ENCODE data around the gene PDGFRB. TPM values are rescaled to one million over a fixed set of nuclear protein-coding genes. Genes with fewer than 3 reads are reported as not detected.

PDGFRB gene
- total RNA-seq, 1 experiment from 2014 or later: 1.8 TPM

DNA sequence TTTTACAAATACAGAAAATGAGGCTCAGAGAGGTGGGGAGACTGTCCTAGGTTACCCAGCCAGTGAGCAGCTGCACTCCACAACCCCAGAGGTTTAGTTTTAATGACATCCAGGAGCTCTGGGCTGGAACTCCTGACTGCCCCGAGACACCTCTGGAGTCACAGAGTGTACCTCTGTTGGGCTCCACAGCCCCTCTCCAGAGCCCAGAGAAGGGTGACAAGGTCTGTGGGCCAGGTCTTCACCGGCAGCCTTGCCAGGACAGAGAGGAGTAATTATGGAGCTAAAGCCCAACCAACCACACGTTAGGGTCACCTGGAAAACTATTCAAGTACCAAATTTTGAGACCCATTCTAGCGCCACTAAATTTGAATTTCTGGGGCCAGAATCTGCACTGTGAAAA is 22.1 kb upstream of the PDGFRB start:
- BruUV-seq (replicated peaks): no TSS peak
- POLR2A ChIA-PET: no interaction called here
- intact Hi-C loops (cut with micrococcal nuclease; ENCODE audit: unreplicated experiment): no loop called here

DNA sequence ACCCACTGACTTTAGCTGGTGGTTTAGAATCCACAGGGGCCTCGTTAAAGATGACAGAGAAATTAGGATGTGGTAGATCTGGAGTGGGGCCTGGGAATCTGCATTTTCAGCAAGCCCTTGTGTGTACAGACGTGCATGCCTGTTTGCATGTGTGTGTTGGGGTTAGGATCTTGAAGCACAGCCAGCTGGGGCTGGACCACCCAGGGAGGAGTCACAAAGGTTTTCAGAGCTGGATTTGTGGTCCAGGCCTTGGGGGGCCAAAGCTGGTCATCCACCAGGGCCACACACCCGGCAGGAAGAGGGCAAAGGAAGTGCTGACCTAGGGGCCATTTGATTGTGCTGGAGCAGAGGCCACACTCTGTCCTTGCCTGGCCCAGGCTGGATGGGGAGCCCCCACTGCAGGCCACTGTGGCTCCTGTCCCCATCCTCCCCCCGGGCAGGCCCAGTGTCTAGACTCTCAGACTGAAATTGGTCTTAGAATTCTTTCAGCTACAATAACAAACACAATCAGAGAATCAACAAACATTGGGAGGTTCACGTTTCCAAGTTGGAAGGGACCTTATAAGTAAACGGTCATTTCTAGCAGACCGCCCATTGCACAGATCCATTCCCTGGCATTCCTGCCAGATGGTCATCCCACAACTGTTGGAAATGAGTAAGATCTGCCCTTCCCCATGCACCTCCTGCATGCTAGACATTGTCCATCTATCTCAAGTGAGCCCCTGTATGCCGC is 21.3 kb upstream of the PDGFRB start:
- in situ Hi-C loops (cut with HindIII; ENCODE audit: low pct_unique_long_range_greater_than_20kb, low sequenced_read_pairs) (no loop called here), intact Hi-C loops (cut with micrococcal nuclease; ENCODE audit: unreplicated experiment) (no loop called here)
- Histone ChIP-seq H3K9me3 (ENCODE audit: control insufficient read depth, insufficient read depth, low read depth, low read length) (no peaks in the 10 kb centered on the region), H3K27me3 (ENCODE audit: control insufficient read depth, insufficient read depth, low read length) (no peaks in the 10 kb centered on the region), H3K27ac (ENCODE audit: low read length) (no peak overlapping the region), H3K4me1 (ENCODE audit: control insufficient read depth, insufficient read depth, low read length) (no peaks in the 10 kb centered on the region), H3K4me3 (ENCODE audit: low read depth in 2 of 2, low read length in 2 of 2) (no peak overlapping the region), H3K36me3 (ENCODE audit: control insufficient read depth, insufficient read depth, low read length) (no peaks in the 10 kb centered on the region)
- ATAC-seq (no peak), DNase-seq (ENCODE audit: low read depth, low spot score) (no peak)
- TF ChIP-seq, protein P1, sequence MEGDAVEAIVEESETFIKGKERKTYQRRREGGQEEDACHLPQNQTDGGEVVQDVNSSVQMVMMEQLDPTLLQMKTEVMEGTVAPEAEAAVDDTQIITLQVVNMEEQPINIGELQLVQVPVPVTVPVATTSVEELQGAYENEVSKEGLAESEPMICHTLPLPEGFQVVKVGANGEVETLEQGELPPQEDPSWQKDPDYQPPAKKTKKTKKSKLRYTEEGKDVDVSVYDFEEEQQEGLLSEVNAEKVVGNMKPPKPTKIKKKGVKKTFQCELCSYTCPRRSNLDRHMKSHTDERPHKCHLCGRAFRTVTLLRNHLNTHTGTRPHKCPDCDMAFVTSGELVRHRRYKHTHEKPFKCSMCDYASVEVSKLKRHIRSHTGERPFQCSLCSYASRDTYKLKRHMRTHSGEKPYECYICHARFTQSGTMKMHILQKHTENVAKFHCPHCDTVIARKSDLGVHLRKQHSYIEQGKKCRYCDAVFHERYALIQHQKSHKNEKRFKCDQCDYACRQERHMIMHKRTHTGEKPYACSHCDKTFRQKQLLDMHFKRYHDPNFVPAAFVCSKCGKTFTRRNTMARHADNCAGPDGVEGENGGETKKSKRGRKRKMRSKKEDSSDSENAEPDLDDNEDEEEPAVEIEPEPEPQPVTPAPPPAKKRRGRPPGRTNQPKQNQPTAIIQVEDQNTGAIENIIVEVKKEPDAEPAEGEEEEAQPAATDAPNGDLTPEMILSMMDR (IDR thresholded peaks at IDR 0.05): no peak
- TF ChIP-seq TCF7L2 (IDR thresholded peaks at IDR 0.05; ENCODE audit: low read depth, low read length) (no peak), POLR2AphosphoS5 (IDR thresholded peaks at IDR 0.05; ENCODE audit: low read depth, low read length) (no peak)
- BruUV-seq (replicated peaks): no TSS peak
- ChIA-PET POLR2A (no interaction called here), CTCF (no interaction called here)

More for the DNA sequence above, 22.1 kb upstream of the PDGFRB start:
- Histone ChIP-seq H3K36me3 (ENCODE audit: control insufficient read depth, insufficient read depth, low read length) (no peaks in the 10 kb centered on the region), H3K9me3 (ENCODE audit: control insufficient read depth, insufficient read depth, low read depth, low read length) (no peaks in the 10 kb centered on the region), H3K4me3 (ENCODE audit: low read depth in 2 of 2, low read length in 2 of 2) (no peak overlapping the region), H3K27me3 (ENCODE audit: control insufficient read depth, insufficient read depth, low read length) (no peaks in the 10 kb centered on the region), H3K4me1 (ENCODE audit: control insufficient read depth, insufficient read depth, low read length) (no peaks in the 10 kb centered on the region), H3K27ac (ENCODE audit: low read length) (no peak overlapping the region)
- no peak for DNase-seq (ENCODE audit: low read depth, low spot score)
- ATAC-seq: no peak
- CTCF ChIA-PET: no interaction called here
- in situ Hi-C loops (cut with HindIII; ENCODE audit: low pct_unique_long_range_greater_than_20kb, low sequenced_read_pairs): no loop called here
- TF ChIP-seq, protein P2, sequence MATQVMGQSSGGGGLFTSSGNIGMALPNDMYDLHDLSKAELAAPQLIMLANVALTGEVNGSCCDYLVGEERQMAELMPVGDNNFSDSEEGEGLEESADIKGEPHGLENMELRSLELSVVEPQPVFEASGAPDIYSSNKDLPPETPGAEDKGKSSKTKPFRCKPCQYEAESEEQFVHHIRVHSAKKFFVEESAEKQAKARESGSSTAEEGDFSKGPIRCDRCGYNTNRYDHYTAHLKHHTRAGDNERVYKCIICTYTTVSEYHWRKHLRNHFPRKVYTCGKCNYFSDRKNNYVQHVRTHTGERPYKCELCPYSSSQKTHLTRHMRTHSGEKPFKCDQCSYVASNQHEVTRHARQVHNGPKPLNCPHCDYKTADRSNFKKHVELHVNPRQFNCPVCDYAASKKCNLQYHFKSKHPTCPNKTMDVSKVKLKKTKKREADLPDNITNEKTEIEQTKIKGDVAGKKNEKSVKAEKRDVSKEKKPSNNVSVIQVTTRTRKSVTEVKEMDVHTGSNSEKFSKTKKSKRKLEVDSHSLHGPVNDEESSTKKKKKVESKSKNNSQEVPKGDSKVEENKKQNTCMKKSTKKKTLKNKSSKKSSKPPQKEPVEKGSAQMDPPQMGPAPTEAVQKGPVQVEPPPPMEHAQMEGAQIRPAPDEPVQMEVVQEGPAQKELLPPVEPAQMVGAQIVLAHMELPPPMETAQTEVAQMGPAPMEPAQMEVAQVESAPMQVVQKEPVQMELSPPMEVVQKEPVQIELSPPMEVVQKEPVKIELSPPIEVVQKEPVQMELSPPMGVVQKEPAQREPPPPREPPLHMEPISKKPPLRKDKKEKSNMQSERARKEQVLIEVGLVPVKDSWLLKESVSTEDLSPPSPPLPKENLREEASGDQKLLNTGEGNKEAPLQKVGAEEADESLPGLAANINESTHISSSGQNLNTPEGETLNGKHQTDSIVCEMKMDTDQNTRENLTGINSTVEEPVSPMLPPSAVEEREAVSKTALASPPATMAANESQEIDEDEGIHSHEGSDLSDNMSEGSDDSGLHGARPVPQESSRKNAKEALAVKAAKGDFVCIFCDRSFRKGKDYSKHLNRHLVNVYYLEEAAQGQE (IDR thresholded peaks at IDR 0.05; ENCODE audit: insufficient read depth in 1 of 2, low read depth in 2 of 2, low read length in 1 of 2): no peak

DNA sequence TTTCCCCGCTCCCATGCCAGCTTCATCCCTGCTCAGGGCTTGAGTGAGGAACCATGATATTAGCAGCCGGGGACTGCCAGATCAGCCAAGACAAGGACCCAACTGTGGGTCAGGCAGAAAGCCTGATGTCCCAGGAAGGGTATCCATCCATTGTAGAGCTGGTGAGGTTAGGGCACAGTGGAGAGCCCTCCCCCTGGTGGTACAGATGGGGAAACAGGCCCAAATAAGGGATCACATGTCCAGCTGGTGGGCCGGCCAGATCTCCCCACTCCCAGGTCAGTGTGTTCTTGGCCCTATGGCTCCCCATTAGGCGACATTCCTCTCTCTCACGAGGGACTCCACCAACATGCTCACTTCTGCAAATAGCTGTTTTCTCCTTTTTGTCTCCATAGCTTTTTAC is 19.9 kb upstream of the PDGFRB start:
- ChIA-PET POLR2A (no interaction called here), CTCF (interaction anchor here (0.8 kb wide), 1 partner anchor 43 kb away, joined by 4 read pairs; no protein-coding TSS in a partner anchor)
- no peak overlapping the region for H3K4me3 ChIP-seq (ENCODE audit: low read depth in 2 of 2, low read length in 2 of 2)
- H3K4me1 ChIP-seq (ENCODE audit: control insufficient read depth, insufficient read depth, low read length): no peaks in the 10 kb centered on the region
- no peaks in the 10 kb centered on the region; the same call in 1 of the 2 replicates for H3K27me3 ChIP-seq (ENCODE audit: control insufficient read depth, insufficient read depth, low read length)
- in situ Hi-C loops (cut with HindIII; ENCODE audit: low pct_unique_long_range_greater_than_20kb, low sequenced_read_pairs) (no loop called here), intact Hi-C loops (cut with micrococcal nuclease; ENCODE audit: unreplicated experiment) (no loop called here)
- H3K36me3 ChIP-seq (ENCODE audit: control insufficient read depth, insufficient read depth, low read length): no peaks in the 10 kb centered on the region
- no peaks in the 10 kb centered on the region for H3K9me3 ChIP-seq (ENCODE audit: control insufficient read depth, insufficient read depth, low read depth, low read length)
- ATAC-seq (peak; percentile 59), DNase-seq (ENCODE audit: low read depth, low spot score) (no peak)
- no TSS peak for BruUV-seq (replicated peaks)
- H3K27ac ChIP-seq (ENCODE audit: low read length): no peak overlapping the region
- no peak for TF ChIP-seq SIN3A (IDR thresholded peaks at IDR 0.05; ENCODE audit: borderline replicate concordance, insufficient read depth, low read depth, low read length)
